Transverse colon (tissue), 4 donors: ENCODE measurements around the gene ABLIM2.

Experiments used
- CTCF ChIP-seq, 5 experiments: fragments of 200-600 bp in 3 of 5; fragments of 450-650 bp in 2 of 5; sonication (generic) in 3 of 5; IDR thresholded peaks; 1 replicate in 2 of 5; 2 replicates in 3 of 5; pipeline ENCODE4 v1.5.1; 2016 to 2017; ENCODE audit warnings: antibody characterized with exemption in 5 of 5, inconsistent platforms in 3 of 5, mild to moderate bottlenecking in 2 of 5, moderate library complexity in 1 of 5
- EP300 ChIP-seq: sonication (generic); formaldehyde crosslinking; IDR thresholded peaks from one replicate; pipeline ENCODE4 v1.6.1; 2017; ENCODE audit warnings: antibody characterized with exemption, low read depth
- POLR2A ChIP-seq: fragments of 450-650 bp; IDR thresholded peaks from one replicate; pipeline ENCODE4 v1.6.1; 2016; ENCODE audit warnings: antibody characterized with exemption, mild to moderate bottlenecking, moderate library complexity
- POLR2AphosphoS5 ChIP-seq, 3 donors: sonication (generic); formaldehyde crosslinking; IDR thresholded peaks; one replicate each; pipeline ENCODE4 v1.6.1; 2016; ENCODE audit warnings: antibody characterized with exemption in 3 of 3

- TF ChIP-seq CTCF (IDR thresholded peaks at IDR 0.05) (no peak), POLR2A (no peak), POLR2AphosphoS5 (IDR thresholded peaks at IDR 0.05) (no peak), EP300 (no peak)
These were observed 26.2 kb downstream of the ABLIM2 start for GRCh38 chr4:8132400-8132799.
